Erythroblast (primary cell): ENCODE measurements around the gene ADD3.

Source experiments
- GATA1 ChIP-seq: IDR thresholded peaks from 2 replicates; pipeline ENCODE4 v1.6.1; 2011; ENCODE audit warnings: low read depth, mild to moderate bottlenecking, control low read depth, low read length, moderate library complexity
- POLR2A ChIP-seq: IDR thresholded peaks from 2 replicates; pipeline ENCODE4 v1.6.1; 2011; ENCODE audit warnings: mild to moderate bottlenecking, low read length

GRCh38 chr10:109972372-109973001 lies 35.3 kb upstream of the ADD3 start:
- TF ChIP-seq POLR2A: no peak
- no peak for TF ChIP-seq GATA1
